Activated CD4-positive, CD25-positive, alpha-beta regulatory T cell treated with anti-CD3 and anti-CD28 coated beads, Interleukin-2, amount 50 U/mL, for 16 hours (primary cell): Measurements from ENCODE around the gene IQCF2.
"Not testable (repeated sequence)": the region's sequence is repeated elsewhere in the genome, so short reads cannot be mapped to it uniquely, and the experiment has no call there.

Experiments used
- DNase-seq: peaks from one replicate; pipeline ENCODE4 v3.0.0-alpha.2; 2020; ENCODE audit warnings: low read depth, low spot score

The IQCF2 gene

DNA sequence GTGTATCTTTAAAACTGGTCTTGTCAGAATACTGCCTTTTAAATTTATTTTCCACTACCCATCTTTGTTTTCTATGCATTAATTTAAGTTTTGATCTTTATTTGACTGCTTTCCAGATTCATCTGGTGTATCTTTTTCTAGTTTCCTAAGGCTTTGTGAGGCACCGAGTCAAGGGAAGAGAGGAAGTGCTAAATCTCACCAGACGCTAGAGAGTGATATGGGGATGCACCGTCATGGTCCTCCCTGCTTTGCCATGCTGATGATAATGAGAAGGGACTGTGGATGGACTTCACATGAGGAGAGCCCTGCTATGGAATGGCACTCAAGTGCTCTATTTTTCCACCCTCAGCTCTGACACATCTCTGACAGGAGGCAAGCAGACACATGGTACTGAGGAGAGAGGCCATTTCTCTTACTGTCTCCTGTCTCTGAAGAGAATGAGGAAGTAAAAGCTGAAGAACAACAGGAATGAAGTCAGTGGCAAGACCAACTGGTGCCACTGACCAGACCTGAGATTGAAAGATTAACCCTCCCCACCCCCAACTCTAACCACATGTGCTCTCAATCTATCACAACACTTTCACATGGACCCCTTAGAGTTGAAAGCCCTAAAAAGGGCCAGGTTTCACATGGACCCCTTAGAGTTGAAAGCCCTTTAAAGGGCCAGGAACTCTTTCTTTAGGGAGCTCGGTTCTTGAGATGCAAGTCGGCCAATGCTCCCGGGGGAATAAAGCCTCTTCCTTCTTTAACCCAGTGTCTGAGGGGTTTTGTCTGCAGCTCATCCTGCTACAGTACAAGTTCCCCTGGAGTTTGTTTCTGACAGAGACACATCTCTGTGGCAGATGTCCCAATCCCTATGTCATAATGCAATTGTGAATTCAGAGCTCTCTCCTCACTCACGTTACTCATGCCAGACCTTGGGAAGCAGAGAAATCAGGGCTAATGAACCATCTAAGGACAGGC is at the start of gene IQCF2:
Gene IQCF2, plus strand, starts transcription at position 913 of the 963 bp plus-strand sequence. CDS start 52 bp downstream, outside the sequence.
- no peak for DNase-seq

- DNase-seq, result no peak
Observed at GRCh38 chr3:51813539-51813938, 47.9 kb upstream of the IQCF2 start.

DNA sequence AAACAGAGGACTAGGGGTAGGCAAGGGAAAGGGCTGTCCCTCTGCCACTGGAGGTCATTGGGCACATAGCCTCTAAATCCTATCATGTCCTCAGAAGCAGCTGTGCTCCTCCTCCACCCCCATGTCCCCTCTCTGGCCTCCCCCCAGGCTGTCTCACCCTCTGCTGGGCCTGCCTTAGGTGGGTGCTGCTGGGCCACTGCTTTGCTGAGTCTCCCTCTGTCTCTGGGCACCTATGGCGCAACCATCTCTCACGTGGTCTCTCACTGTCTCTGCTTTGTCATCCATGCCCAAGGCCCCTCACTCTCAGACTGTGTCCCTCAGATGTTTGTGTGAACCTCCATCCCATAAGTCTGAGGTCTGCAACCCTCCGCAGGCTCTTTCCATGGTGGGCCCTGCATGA is 47.4 kb upstream of the IQCF2 start:
- no peak for DNase-seq

- no peak for DNase-seq
Observed at GRCh38 chr3:51815614-51816013, 45.8 kb upstream of the IQCF2 start.

DNA sequence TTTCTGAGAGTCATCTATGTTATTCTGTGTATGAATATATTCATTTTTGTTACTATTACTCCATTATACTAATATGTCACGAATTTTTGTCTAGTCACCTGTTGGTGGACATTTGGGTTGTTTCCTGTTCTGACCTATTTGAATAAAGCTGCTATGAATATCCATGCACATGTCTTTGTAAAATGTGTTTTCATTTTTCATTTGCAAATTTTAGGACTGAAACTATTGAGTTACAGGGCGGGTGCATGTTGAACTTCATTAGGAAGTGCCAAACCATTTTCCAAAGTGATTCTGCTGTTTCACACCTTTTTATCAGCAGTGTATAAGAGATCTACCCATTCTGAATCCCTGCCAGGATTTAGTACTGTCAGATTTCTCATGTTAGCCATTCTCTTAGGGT is 44.7 kb upstream of the IQCF2 start:
- DNase-seq, result no peak

DNA sequence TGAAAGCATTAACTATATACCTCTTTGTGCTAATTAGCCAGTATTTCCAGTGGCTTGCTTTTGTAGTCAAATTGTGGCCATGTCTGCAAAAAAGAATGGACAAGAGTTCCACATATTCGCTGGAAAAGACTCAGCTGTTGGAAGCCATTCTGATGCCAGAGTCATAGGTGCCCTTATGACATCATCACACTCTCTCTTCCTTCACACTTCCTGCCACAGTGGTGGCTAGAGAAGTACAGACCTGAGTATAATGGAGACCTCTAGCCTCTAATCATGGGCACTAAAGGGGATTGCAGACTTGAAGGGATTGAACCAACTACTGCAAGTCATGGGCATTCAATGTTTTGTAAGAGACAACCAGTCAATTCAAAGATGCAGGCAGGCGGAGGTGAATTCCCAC is 44.0 kb upstream of the IQCF2 start:
- no peak for DNase-seq

- DNase-seq, result no peak
Observed at GRCh38 chr3:51819151-51819550, 42.3 kb upstream of the IQCF2 start.

DNA sequence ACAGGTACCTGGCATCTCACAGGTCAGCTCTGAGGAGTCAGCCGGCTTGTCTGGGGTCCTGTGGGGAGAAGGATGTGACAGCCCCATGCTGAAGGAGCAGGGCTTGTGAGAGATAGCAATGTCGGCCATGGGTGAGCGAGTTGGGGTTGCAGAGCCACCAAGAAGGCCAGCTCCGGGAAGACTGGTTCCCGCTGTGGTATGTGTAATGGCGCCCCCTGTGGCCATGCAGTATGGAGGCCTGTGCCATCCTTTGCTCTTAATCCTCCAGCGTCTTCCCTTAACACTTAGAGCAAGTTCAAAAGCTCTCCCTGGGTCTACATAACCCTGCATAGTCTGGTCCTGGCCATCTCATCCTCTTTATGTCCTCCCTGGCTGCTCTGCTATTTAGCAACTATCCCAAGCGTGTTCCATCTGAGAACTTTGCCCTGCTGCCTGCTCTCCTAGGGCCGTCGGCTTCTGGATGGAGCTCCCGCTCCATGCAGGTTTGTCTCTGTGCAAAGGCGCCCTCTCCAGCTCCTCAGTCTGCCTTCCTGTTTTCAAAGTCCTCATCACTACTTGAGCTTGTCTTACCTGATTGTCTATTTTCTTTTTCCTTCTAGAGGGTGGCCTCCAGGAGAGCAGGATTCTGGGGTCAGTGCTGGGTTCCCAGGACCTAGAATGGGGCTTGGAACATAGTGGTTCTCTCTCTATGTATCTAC is 41.6 kb upstream of the IQCF2 start:
- no peak for DNase-seq

GRCh38 chr3:51828297-51828696 is 33.1 kb upstream of the IQCF2 start:
- no peak for DNase-seq

DNA sequence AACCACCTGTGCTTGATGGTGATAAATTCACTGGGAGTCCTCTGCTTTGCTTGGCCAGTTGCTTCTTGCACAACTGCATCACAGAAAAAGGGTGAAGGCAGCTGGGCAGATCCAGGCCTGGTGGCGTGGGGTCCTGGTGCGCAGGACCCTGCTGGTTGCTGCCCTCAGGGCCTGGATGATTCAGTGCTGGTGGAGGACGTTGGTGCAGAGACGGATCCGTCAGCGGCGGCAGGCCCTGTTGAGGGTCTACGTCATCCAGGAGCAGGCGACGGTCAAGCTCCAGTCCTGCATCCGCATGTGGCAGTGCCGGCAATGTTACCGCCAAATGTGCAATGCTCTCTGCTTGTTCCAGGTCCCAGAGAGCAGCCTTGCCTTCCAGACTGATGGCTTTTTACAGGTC is 31.1 kb upstream of the IQCF2 start:
- DNase-seq, result no peak

DNA sequence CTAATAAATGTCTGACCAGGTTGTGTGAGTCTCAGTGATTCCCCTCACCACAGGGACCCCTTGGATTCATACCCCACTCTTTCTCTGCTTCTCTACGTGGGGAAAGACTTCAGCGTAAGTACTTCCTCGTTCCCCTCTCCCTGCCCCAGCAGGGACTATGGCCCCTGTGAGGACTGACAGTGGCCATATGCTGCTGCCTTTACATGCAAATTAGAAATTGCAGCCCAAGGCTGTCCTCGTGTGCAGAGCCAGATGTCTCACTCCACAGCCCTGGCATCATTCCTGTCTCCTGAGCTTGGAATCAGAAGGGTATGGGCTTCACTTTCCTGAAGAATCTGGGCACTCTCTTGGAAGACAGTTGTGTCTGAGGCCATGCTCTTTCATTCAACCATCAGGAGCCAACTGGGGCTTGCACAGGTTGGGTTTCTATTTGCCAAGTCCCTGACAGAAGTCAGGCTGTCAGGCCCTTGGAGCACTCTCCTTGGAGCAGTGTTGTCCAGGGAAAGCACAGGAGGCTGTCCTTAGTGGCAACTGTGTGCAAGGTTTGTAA is 30.5 kb upstream of the IQCF2 start:
- no peak for DNase-seq

DNA sequence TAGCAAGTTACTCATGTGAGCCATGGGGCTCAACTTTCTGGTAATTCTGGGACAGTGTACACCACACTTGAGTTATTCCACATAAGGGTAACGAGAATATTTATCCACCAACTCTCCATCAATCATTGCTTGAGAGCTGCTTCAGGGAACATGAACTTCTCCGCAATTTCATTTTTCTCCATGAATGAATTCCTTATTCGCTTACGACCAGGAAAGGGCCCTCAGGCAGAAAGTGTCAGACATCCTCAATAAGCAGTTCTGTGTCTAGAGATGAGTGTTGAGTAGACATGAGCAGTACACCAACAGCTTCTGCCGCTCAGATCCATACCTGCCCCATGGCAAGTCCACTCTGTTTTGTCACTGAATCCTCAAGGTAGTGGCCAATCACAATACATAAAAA is 24.8 kb upstream of the IQCF2 start:
- DNase-seq, result no peak

- DNase-seq, result no peak
Observed at GRCh38 chr3:51845129-51845528, 16.3 kb upstream of the IQCF2 start.

DNA sequence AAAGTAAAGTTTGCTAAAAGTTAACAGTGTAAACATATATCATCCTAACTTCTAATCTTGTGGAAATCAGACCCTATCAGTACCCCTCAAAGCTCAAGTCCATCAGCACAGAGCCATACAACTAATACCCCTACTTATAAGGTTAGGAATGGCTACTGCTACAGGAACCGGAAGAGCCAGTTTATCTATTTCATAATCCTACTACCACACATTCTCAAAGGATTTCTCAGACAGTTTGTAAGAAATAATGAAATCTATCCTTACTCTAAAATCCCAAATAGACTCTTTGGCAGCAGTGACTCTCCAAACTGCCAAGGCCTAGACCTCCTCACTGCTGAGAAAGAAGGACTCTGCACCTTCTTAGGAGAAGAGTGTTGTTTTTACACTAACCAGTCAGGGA is 6.0 kb upstream of the IQCF2 start:
- DNase-seq, result not testable (repeated sequence)

DNA sequence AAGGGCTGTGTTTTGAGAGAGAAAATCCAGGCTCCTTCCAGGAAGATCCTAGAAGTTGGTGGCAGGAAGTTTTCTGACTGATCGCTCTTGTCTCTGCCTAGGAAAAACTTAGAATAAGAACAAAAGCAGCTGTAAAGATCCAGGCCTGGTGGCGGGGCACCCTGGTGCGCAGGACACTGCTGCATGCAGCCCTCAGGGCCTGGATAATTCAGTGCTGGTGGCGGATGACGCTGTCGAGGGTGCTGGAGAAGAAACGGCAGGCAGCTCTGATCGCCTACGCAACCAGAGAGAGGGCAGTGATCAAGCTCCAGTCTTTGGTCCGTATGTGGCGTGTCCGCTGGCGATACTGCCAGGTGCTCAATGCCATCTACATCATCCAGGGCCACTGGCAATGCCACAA is 1.5 kb downstream of the IQCF2 start:
- DNase-seq, result no peak

- not testable (repeated sequence) for DNase-seq
Observed at GRCh38 chr3:51868896-51869295, 7.5 kb downstream of the IQCF2 start.

- DNase-seq, result no peak
Observed at GRCh38 chr3:51869304-51869703, 7.9 kb downstream of the IQCF2 start.

DNA sequence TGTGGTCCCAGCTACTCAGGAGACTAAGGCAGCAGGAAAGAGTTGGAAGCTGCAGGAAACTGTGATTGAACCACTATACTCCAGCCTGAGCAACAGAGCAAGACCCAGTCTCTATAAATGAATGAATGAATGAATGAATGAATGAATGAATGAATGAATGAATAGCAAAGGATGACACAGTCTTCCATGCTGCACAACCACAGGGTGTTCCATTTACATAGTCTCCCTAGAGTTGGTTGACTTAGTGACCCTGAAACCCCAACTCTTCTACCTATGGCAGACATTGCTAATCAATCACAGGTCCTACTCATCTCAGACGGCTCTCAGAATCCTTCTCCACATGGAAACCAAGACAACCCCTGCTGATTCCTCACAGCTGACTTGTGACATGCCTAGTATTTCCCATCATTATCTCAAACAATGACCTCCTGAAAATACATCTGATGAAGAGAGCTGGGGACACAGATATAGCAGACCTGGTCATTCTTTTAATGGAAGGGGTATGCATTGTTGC is 11.9 kb downstream of the IQCF2 start:
- DNase-seq, result no peak

DNA sequence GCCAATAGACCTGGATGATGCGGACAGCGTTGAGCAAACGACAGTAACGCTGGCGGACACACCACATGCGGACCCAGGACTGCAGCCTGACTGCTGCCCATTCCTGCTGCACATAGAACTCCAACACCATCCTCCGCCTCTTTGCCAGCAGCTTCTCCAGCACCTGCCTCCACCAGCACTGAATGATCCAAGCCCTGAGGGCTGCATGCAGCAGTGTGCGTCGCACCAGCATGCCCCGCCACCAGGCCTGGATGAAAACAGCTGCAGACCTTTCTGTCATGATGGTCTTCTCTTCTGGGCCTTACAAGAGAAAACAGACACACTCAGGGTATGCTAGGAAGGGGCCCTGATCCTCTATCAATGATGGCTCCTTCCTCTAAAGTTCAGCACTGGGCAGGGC is 12.5 kb downstream of the IQCF2 start:
- no peak for DNase-seq

DNA sequence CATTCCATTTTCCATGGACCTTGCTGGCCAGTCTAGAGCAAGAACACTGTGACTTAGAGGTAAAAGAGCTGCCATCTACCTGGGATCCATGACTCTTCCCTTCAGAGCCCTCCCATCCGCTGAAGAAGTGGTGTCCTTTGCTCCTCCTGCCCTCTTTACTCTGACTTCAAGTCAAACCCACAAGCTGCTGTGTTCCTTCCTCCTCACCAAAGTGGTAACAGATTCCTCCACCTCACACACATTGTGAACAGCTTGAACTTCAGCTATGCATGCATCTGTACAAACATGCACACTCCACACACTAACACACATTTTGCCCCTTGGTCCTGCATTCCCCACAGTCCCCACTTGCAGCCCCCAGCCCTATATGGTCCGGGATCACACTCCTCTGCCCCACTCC is 13.0 kb downstream of the IQCF2 start:
- no peak for DNase-seq

GRCh38 chr3:51874889-51875288 is 13.5 kb downstream of the IQCF2 start:
- DNase-seq, result no peak

DNA sequence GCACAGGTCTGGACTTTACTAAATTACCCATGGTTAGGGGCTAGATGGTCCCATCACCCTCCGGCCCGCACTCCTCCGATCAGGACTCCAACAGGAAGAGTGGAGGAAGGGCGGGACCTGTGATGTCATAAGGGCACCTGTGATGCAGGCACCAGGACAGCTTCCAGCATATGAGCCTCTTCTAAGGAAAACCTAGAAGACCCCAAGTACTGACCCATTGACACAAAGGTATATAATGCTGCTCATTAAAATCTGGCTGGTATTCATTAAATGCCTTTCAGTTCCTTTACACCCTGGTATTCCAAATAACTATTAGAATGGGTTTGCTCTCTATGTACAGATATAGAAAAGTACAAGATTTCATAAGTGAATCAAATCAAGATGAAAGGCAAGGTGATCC is 14.1 kb downstream of the IQCF2 start, which contains the start of gene IQCF5:
Gene IQCF5, minus strand, starts transcription at position 101 of the 400 bp plus-strand sequence. Its CDS starts 70 bp downstream, at position 31.
- DNase-seq, result no peak
